ENCODE data around the gene ZIC4.
A peak's percentile ranks its signal among the peaks of the same experiment; 100 is the strongest.

Gene ZIC4

DNA sequence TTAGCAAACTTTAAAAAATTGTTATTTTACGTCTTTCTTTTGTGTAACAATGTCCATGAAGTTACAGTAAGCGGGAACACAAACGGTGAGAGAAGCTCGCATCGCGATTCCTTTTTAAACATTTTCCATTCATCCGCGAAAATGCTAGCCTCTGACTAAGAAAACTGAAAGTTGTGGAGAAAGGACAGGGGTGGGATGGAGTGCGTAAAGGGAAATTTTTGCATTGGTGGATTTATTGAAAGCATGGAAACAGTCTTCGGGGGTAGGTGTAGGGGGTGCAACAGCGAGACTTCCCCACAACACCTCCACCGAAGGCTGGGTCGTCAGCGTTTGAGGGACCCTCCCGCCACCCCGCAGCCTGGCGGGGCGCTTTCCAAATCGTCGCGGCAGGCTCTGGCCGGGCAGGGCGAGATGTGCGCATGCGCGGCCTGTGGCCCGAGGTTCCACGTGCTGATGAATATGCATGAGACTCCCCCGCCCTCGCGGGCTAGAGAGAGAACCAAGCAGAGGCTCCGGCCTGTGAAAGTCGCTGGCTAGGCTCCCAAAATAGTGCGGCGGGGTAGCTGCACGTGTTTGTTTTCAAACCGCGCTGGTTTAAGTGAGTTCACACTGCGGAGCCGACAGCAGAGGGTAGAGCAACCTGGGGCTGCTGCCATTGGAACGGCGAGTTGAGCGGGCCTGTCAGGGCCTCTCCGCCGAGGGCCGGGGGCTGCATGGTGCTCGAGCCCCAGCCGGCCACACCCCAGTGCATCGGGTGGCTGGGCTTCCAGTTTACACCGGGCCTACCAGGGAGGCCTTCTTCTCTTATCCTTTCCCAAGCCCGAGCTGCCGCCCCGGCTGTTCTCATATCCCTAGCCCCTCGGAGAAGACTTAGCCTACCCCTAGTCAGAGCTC is 12.7 kb upstream of the ZIC4 start:
- peak; percentile 83 to 98 (median 92) for DNase-seq
- intact Hi-C loops (cut with DNase I) = no loop called here

DNA sequence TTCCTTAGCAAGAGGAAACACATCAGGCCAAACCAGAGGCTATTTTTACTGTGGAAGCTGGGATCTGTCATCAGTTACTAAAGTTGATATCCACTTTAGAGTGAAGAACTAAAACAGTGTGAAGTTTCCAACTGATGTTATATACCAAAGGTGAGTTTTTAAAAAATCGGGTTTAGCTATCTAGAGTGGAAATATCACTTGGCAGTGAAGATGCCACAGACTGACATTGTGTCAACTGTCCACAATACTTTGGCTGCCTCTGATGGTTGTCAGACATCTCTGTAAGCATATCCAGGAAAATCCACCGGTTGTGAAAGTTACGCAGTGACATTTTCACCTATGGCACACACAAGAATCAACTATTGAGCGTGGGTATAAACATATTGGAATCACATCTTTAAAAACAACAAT is 12.0 kb upstream of the ZIC4 start:
- no peak for DNase-seq
- intact Hi-C loops (cut with DNase I) = no loop called here

DNA sequence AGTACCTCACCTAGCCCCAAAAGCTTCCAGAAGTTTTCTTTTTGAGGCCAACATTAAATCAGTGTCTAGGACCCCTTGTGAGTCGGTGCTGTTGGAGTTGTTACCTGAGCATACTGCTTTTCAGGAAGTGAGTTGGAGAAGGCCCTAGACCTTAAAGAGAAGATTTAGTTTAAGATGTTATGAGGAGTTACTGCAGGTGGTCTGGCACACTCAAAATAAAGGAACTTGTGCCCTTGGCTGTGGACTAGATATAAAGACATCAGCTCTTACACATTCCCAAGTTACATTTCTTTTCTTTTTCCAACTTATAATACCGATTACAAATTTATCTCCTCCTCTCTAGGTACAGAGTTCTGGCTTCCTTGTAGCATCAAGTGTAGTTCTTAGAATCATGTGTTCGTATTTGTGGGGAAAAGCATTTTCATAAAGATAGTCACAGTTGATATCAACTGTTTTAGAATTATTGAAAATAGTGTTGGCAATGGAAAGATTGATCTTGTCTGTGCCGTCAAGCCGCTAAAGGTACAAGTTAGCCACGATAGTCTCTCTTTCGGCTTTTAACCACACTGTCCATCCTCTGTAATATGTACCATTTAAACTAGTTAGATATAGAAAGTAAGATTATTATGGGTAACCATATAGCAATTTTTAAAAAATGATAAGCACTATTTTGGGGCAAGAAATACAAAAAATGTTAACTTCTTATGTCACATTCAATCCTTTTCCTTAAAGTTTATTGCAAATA is 11.4 kb upstream of the ZIC4 start:
- intact Hi-C loops (cut with DNase I) = no loop called here
- DNase-seq = no peak

DNA sequence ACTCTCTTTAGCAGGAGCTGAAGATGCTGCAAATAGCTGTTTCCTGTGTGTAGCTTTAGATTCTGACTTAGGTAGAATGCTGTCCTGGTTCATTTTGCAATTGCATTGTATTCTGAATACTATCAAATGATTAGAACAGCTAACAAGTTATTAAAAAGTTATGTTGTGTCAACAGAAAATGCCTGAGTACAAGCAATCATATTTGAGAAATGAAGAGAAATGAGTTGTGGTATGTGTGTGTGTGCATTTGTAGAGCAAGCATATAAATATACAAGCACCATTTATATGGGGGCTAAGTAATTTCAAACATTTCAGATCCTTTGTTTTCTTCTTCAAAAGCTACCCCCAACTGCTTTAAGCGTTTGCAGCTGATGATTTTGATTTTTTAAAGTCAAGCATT is 10.6 kb upstream of the ZIC4 start:
- DNase-seq = no peak
- intact Hi-C loops (cut with DNase I) = no loop called here

DNA sequence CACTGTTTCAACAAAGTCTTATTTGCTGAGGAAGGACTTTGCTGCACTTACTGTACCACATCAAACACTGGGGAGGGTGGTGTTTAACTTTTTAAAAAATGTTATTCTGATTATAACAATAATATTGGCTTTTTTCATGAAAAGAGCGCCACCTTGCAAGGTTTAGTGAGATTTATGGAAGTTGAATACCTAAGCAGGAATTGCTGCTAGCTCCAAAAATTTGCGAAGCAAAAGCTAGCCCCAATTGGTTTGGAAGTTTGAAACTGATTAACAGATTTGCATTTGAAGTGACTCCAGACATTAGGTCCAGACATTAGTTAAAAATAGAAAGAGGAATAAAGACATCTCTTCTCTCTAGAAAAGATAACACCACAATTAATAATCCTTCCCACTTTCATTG is 9.5 kb upstream of the ZIC4 start:
- DNase-seq = no peak
- intact Hi-C loops (cut with DNase I) = no loop called here

DNA sequence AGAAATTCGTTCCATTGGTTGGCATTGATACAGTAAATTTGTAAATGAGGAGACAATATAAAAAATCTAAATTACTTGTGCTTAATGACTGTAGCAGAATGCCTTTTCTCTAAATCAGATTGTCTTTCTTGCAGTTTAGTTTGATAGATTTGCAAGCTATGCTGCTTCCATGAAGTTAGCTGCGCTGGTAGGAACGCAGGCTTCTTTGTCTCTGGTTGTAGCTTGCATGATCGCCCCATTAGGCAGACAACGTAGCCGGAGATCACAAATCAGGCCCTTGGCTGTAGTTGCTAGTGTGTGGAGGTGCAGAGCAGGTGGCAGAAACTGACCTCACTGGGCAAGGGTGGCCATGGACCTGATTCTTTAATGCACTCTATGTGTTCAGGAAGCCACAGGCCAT is 8.9 kb upstream of the ZIC4 start:
- no peak for DNase-seq
- intact Hi-C loops (cut with DNase I) = no loop called here

DNA sequence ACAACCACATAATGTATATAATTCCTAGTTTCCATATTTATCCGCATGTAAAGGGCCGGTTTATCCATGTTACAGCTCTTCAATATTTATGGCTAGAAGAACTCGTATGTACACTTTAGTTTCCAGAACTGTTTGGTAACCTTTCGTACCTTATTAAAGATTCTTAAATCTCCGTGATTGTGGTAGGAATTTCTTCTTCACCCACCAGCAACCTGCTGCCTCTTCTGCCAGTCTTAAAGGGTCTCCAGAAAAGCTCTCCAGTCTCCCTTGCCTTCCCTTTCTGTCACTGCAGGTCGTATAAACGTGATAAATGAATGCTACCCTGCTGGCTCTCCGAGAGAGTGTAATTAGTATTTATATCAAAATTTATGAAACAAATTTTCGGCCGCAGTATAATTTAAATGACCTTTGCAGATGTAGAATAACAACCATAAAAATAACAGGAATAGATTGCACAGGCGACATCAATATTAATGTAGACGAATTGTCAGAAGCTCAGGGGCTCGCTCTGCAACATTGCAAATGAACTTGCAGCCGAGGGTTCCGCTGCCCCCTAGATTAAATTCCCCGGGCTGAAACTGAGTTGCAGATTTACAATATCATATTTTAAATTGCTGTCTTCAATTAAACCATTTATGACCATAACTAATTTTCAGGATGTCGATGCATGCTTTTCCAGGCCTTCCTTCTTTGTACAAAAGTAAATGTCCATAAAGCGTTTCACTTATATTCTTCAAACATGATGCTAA is 8.2 kb upstream of the ZIC4 start:
- intact Hi-C loops (cut with DNase I) = no loop called here
- DNase-seq = no peak

DNA sequence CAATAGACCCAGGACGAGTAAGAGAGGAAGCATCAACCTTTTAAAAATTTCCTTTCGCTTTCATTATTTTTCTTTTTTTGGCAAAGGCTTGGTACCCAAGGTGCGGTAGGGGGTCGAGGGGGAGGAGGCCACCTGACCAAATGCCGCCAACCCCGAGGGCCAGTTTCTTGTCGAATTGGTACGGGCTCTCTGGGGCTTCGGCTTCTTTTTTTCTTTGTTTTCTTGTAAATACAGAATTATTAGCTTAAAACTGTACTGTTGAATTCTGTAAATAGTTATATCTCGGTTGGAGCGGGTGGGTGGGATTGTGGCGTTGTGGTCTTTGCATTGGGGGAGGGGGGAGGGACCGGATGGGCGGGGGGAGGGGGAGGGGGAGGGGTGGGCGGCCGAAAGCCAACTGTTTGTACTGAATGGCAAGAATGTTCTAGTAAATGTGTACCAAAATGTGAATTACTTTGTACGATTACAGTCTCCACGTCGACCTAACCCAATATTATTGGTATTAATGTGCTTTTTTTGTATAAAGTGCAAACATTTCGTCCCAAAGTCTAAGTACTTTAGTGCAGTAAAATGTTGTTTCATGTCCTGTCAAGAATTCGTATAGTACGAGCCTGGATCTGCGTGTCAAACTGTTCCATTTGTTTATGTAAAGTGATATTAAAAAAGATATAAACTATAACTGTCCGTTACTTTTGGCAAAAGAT is 7.5 kb upstream of the ZIC4 start:
- no peak for DNase-seq
- intact Hi-C loops (cut with DNase I) = no loop called here

DNA sequence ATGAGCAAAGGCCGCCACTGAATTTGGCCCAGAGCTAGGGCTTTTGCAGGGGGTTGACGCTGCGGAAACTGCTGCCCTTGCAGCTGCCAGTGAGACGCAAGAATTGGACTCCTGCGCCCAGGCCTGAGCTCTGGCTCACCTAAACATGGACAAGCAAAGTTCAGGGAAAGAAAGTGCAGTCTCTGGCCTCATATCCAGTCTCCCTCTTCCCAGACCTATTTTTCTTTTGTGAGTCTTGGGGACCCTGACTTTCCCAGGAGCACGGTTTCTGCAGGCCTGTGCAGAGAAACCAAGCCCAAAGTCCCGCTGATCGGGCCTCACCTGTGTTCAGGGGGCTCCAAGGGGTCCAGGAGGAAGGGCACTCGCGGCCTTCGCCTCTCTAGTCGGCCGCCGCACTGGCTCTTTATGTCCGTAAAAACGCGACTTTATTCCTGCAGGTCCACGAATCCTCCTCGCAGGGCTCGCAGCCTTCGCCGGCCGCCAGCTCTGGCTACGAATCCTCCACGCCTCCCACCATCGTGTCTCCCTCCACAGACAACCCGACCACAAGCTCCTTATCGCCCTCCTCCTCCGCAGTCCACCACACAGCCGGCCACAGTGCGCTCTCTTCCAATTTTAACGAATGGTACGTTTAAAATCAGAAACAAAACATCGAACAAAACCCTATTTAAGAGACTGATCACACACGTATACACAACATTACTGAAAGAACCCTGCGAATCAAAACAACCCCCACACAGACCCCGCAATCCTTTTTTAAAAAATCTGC is 6.8 kb upstream of the ZIC4 start:
- DNase-seq = peak in 1 of 10 donors; percentile 65
- intact Hi-C loops (cut with DNase I) = no loop called here

DNA sequence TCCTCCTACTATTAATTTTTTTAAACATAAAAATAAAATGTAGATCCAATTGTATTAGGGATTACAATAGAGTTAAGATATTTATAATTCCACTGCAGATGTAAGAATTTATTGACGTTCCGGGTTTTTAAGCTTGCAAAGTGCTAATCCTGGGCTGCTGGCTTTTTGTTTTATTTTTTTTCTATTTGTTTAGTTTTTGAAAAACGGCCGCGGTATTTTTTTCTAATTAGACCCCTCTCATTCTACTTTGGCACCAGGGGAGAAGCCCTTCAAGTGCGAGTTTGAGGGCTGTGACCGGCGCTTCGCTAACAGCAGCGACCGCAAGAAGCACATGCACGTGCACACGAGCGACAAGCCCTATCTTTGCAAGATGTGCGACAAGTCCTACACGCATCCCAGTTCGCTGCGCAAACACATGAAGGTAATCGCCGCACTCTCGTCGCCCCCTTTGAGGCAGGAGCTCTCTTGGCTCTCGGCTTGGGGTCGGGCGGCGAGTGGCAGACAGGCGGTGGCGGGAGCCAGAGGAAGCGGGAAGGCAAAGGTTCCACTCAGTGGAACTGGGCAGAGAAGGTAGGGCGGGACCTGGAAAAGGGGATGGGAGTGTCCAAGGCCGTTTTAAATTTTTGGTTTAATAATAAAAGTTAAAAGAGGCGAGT is 6.0 kb upstream of the ZIC4 start:
- peak in 1 of 10 donors; percentile 39 for DNase-seq

DNA sequence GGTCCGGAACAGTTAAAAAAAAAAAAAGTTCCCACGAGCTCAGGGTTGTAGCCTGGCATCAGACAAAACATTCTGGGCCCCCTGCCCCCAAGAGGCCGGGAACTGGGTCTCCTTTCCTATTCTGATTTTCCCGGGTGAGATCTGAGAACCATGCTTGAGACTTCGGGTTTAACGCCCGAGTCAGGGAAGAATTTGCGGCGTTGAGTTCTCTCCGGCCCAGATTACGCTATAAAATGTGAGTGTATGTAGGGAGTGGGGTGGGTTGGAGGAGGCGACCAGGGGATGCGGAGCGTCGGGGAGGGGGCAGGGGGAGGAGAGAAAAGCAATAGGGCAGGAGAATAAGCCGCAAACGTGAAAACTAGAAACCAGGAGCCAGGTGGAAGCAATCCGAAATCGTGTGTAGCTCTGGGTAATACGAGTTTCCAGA is 5.5 kb upstream of the ZIC4 start:
- DNase-seq = no peak
- intact Hi-C loops (cut with DNase I) = no loop called here

More for the DNA sequence above, 6.0 kb upstream of the ZIC4 start:
- intact Hi-C loops (cut with DNase I) = no loop called here

DNA sequence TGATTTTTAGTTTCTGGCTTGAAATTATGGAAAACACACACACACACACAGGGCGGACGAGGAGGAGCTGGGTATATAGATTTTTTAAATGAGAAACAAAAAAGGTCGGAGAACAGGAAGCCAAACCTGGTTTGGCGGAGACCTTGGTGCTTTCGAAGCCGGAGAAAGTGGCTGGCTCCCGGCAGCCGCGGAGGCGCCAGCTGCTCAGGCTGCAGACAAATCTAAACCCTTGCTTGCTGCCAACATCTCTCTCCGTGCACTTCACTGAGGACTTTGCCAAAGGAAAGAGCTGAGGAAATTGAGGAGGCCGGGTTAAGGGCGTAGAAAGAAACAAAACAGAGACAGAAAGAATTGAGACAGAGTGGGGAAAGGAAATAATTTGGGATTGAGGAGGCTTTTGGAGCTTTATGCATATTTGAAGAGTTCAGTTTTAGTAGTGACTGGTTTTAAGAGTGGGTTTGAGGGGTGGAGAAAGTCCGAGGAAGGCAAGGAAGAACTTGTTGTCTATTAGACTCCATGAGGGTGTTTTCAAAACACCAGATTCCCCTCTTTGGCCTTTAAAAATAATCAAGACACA is 5.0 kb upstream of the ZIC4 start:
- peak in 1 of 10 donors; percentile 71 for DNase-seq
- intact Hi-C loops (cut with DNase I) = no loop called here

DNA sequence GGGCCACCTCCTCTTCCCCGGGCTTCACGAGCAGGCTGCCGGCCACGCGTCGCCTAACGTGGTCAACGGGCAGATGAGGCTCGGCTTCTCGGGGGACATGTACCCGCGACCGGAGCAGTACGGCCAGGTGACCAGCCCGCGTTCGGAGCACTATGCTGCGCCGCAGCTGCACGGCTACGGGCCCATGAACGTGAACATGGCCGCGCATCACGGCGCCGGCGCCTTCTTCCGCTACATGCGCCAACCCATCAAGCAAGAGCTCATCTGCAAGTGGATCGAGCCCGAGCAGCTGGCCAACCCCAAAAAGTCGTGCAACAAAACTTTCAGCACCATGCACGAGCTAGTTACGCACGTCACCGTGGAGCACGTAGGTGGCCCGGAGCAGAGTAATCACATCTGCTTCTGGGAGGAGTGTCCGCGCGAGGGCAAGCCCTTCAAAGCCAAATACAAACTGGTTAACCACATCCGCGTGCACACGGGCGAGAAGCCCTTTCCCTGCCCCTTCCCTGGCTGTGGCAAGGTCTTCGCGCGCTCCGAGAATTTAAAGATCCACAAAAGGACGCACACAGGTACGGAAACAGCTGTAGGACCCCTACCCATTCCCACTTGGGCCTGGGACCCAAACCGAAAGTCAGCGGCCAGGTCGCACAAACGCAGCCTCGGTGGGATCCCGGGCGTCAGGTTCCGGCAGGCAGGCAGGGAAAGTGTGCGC is 4.3 kb upstream of the ZIC4 start:
- intact Hi-C loops (cut with DNase I) = no loop called here
- peak in 2 of 10 donors; percentile 61 to 66 for DNase-seq

DNA sequence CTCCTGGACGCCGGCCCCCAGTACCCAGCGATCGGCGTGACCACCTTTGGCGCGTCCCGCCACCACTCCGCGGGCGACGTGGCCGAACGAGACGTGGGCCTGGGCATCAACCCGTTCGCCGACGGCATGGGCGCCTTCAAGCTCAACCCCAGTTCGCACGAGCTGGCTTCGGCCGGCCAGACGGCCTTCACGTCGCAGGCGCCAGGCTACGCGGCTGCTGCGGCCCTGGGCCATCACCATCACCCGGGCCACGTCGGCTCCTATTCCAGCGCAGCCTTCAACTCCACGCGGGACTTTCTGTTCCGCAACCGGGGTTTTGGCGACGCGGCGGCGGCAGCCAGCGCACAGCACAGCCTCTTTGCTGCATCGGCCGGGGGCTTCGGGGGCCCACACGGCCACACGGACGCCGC is 3.8 kb upstream of the ZIC4 start:
- intact Hi-C loops (cut with DNase I) = no loop called here
- DNase-seq = peak in 2 of 10 donors; percentile 69 to 74

DNA sequence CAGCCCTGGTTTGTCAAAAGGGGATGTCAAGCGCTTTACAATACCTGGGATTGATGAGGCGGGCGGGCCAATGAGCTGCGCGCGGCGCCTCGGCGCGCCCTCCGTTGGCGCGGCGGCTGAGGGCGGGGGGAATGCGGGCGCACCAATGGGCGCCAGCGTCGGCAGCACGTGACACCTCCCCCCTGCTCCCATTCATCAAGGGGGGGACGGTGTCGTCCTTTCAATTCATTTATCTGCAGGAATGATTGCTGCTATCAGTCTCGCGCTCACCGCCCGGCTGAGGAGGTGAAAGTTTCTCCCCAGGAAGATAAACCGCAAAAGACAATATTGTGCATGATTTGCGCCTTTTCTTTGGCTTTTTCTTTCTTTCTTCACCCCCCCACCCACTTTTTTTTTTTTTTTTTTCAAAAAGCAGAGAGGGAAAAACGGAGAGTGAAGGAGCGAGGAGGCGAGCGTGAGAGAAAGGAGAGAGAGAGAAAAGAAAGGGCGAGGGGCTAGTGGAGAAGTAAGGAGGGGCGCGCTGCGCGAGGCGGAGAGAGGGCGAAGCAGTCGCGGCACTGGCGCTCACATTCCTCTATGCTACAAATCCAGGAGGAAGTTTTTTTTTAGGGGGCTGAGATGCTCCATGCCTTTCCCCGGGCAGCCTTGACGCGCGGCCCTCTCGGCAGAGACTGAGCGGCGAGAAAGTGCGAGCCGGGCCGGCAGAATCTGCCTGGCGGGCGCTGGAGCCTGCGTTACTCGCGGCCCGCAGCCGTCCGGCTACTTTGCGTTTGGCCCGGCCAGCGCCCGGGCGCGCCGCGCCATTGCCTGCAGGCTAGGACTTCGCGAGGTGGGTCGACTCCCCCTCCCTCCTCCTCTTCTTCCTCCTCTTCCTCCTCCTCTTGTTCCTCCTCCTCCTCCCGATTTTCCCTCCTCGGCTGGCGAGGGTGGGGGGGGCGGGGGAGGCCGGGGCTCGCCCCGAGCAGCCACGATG is 3.1 kb upstream of the ZIC4 start, which contains the start of gene ZIC1:
ZIC1 (plus strand) TSS at position 223 of the 973 bp plus-strand sequence; CDS start at position 971, 748 bp downstream.
- intact Hi-C loops (cut with DNase I) = loop anchor here (2.0 kb wide), 1 partner anchor 17 kb away; no protein-coding TSS in a partner anchor
- peak in 9 of 10 donors; percentile 50 to 96 (median 60) for DNase-seq

All from posterior cingulate gyrus (tissue), 11 donors.